ENCODE measurements around the gene ABTB2. TPM values are rescaled to one million over a fixed set of nuclear protein-coding genes. Genes with fewer than 3 reads are reported as not detected.

Gene ABTB2
- total and polyA plus RNA-seq, 2 experiments from 2014 or later: 2.6 to 12.1 TPM

DNA sequence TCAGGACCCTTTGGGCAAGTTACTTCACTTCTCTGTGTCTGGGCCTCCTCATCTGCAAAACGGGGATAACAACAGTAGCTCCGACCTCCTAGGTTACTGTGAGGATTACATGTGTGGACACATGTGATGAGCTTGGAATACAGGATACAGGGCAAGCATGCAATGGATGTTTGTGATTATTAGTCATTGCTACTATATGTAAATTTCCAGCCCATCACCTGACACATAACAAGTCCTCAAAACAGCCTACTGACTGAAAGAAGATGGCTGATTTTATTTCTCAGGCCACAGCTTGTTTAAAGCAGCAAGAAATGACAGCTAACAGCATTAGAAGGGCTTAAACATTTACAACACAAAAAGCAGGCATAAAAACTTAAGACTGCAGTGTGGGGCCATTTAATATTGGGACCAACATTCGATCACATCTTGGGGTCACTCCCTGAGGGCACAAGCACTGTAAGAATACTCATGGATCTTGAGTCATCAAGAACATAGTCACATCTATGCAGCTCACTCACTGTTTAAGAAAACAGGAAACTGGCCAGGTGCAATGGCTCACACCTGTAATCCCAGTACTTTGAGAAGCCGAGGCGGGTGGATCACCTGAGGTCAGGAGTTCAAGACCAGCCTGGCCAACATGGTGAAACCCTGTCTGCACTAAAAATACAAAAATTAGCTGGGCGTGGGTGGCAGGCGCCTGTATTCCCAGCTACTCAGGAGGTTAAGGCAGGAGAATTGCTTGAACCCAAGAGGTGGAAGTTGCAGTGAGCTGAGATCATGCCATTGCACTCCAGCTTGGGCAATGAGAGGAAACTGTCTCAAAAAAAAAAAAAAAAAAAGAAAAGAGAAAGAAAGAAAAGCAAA, 49.5 kb downstream of the ABTB2 start:
- H4K20me1 ChIP-seq (replicated peaks; ENCODE audit: insufficient read depth): no peaks in the 10 kb centered on the region
- H3K4me1 ChIP-seq (ENCODE audit: insufficient read depth): peaks cover 22% of the 10 kb centered on the region
- TF ChIP-seq NANOG (IDR thresholded peaks at IDR 0.05; ENCODE audit: borderline replicate concordance): no peak
- TF ChIP-seq, protein P1, sequence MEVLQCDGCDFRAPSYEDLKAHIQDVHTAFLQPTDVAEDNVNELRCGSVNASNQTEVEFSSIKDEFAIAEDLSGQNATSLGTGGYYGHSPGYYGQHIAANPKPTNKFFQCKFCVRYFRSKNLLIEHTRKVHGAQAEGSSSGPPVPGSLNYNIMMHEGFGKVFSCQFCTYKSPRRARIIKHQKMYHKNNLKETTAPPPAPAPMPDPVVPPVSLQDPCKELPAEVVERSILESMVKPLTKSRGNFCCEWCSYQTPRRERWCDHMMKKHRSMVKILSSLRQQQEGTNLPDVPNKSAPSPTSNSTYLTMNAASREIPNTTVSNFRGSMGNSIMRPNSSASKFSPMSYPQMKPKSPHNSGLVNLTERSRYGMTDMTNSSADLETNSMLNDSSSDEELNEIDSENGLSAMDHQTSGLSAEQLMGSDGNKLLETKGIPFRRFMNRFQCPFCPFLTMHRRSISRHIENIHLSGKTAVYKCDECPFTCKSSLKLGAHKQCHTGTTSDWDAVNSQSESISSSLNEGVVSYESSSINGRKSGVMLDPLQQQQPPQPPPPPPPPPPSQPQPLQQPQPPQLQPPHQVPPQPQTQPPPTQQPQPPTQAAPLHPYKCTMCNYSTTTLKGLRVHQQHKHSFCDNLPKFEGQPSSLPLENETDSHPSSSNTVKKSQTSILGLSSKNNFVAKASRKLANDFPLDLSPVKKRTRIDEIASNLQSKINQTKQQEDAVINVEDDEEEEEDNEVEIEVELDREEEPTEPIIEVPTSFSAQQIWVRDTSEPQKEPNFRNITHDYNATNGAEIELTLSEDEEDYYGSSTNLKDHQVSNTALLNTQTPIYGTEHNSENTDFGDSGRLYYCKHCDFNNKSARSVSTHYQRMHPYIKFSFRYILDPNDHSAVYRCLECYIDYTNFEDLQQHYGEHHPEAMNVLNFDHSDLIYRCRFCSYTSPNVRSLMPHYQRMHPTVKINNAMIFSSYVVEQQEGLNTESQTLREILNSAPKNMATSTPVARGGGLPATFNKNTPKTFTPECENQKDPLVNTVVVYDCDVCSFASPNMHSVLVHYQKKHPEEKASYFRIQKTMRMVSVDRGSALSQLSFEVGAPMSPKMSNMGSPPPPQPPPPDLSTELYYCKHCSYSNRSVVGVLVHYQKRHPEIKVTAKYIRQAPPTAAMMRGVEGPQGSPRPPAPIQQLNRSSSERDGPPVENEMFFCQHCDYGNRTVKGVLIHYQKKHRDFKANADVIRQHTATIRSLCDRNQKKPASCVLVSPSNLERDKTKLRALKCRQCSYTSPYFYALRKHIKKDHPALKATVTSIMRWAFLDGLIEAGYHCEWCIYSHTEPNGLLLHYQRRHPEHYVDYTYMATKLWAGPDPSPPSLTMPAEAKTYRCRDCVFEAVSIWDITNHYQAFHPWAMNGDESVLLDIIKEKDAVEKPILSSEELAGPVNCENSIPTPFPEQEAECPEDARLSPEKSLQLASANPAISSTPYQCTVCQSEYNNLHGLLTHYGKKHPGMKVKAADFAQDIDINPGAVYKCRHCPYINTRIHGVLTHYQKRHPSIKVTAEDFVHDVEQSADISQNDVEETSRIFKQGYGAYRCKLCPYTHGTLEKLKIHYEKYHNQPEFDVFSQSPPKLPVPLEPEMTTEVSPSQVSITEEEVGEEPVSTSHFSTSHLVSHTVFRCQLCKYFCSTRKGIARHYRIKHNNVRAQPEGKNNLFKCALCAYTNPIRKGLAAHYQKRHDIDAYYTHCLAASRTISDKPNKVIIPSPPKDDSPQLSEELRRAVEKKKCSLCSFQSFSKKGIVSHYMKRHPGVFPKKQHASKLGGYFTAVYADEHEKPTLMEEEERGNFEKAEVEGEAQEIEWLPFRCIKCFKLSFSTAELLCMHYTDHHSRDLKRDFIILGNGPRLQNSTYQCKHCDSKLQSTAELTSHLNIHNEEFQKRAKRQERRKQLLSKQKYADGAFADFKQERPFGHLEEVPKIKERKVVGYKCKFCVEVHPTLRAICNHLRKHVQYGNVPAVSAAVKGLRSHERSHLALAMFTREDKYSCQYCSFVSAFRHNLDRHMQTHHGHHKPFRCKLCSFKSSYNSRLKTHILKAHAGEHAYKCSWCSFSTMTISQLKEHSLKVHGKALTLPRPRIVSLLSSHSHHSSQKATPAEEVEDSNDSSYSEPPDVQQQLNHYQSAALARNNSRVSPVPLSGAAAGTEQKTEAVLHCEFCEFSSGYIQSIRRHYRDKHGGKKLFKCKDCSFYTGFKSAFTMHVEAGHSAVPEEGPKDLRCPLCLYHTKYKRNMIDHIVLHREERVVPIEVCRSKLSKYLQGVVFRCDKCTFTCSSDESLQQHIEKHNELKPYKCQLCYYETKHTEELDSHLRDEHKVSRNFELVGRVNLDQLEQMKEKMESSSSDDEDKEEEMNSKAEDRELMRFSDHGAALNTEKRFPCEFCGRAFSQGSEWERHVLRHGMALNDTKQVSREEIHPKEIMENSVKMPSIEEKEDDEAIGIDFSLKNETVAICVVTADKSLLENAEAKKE (CRISPR knock-in tag; IDR thresholded peaks at IDR 0.05): no peak
- TF ChIP-seq JUNB (IDR thresholded peaks at IDR 0.05; ENCODE audit: unreplicated experiment): no peak
- TF ChIP-seq, protein P2, sequence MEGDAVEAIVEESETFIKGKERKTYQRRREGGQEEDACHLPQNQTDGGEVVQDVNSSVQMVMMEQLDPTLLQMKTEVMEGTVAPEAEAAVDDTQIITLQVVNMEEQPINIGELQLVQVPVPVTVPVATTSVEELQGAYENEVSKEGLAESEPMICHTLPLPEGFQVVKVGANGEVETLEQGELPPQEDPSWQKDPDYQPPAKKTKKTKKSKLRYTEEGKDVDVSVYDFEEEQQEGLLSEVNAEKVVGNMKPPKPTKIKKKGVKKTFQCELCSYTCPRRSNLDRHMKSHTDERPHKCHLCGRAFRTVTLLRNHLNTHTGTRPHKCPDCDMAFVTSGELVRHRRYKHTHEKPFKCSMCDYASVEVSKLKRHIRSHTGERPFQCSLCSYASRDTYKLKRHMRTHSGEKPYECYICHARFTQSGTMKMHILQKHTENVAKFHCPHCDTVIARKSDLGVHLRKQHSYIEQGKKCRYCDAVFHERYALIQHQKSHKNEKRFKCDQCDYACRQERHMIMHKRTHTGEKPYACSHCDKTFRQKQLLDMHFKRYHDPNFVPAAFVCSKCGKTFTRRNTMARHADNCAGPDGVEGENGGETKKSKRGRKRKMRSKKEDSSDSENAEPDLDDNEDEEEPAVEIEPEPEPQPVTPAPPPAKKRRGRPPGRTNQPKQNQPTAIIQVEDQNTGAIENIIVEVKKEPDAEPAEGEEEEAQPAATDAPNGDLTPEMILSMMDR (conservative IDR thresholded peaks at IDR 0.05; ENCODE audit: low read depth in 2 of 2): no peak
- TF ChIP-seq, protein P3, sequence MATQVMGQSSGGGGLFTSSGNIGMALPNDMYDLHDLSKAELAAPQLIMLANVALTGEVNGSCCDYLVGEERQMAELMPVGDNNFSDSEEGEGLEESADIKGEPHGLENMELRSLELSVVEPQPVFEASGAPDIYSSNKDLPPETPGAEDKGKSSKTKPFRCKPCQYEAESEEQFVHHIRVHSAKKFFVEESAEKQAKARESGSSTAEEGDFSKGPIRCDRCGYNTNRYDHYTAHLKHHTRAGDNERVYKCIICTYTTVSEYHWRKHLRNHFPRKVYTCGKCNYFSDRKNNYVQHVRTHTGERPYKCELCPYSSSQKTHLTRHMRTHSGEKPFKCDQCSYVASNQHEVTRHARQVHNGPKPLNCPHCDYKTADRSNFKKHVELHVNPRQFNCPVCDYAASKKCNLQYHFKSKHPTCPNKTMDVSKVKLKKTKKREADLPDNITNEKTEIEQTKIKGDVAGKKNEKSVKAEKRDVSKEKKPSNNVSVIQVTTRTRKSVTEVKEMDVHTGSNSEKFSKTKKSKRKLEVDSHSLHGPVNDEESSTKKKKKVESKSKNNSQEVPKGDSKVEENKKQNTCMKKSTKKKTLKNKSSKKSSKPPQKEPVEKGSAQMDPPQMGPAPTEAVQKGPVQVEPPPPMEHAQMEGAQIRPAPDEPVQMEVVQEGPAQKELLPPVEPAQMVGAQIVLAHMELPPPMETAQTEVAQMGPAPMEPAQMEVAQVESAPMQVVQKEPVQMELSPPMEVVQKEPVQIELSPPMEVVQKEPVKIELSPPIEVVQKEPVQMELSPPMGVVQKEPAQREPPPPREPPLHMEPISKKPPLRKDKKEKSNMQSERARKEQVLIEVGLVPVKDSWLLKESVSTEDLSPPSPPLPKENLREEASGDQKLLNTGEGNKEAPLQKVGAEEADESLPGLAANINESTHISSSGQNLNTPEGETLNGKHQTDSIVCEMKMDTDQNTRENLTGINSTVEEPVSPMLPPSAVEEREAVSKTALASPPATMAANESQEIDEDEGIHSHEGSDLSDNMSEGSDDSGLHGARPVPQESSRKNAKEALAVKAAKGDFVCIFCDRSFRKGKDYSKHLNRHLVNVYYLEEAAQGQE (IDR thresholded peaks at IDR 0.05; ENCODE audit: unreplicated experiment): no peak
- TF ChIP-seq STAT1 (IDR thresholded peaks at IDR 0.05; ENCODE audit: unreplicated experiment): no peak
- TF ChIP-seq ZNF331 (CRISPR knock-in tag; IDR thresholded peaks at IDR 0.05; ENCODE audit: low read depth): no peak
- no peak for TF ChIP-seq EZH2 (IDR thresholded peaks at IDR 0.05; ENCODE audit: low read depth, unreplicated experiment)
- TF ChIP-seq ZNF114 (CRISPR knock-in tag; IDR thresholded peaks at IDR 0.05): no peak
- no peak for TF ChIP-seq EZH2phosphoT487 (IDR thresholded peaks at IDR 0.05; ENCODE audit: unreplicated experiment)
- TF ChIP-seq POLR2AphosphoS5 (IDR thresholded peaks at IDR 0.05; ENCODE audit: low read depth): no peak
- TF ChIP-seq, protein P4, sequence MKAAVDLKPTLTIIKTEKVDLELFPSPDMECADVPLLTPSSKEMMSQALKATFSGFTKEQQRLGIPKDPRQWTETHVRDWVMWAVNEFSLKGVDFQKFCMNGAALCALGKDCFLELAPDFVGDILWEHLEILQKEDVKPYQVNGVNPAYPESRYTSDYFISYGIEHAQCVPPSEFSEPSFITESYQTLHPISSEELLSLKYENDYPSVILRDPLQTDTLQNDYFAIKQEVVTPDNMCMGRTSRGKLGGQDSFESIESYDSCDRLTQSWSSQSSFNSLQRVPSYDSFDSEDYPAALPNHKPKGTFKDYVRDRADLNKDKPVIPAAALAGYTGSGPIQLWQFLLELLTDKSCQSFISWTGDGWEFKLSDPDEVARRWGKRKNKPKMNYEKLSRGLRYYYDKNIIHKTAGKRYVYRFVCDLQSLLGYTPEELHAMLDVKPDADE (IDR thresholded peaks at IDR 0.05): no peak
- TF ChIP-seq CREB1 (CRISPR knock-in tag; IDR thresholded peaks at IDR 0.05; ENCODE audit: low read depth): no peak
- H3F3A ChIP-seq (replicated peaks; ENCODE audit: low read depth): no peaks in the 10 kb centered on the region
- H3K9me3 Mint-ChIP-seq: no peaks in the 10 kb centered on the region; the same call in 2 of the 3 replicates
- no peak overlapping the region for H3K4me3 Mint-ChIP-seq
- no peaks in the 10 kb centered on the region for H3K9me2 ChIP-seq (ENCODE audit: insufficient read depth)
- no peak overlapping the region for H3K27ac ChIP-seq (ENCODE audit: low read depth)
- H3K27me3 ChIP-seq (ENCODE audit: insufficient read depth): no peaks in the 10 kb centered on the region
- H3K27ac Mint-ChIP-seq: no peak overlapping the region
- no peaks in the 10 kb centered on the region for H3K36me3 Mint-ChIP-seq (ENCODE audit: low read depth)
- H2AFZ ChIP-seq: no peak overlapping the region
- no peak overlapping the region for H3K4me3 ChIP-seq
- DNase-seq (ENCODE audit: low spot score) (no peak), ATAC-seq (no peak)
- peaks cover 4% of the 10 kb centered on the region; the same call in 1 of the 2 replicates for H3K79me2 ChIP-seq (replicated peaks; ENCODE audit: insufficient read depth)
- H3K27me3 Mint-ChIP-seq (ENCODE audit: insufficient read depth, low read depth, poor library complexity): peaks cover 5% of the 10 kb centered on the region
- H3K4me2 ChIP-seq: peak overlapping the region; percentile 57; the same call in 1 of the 2 replicates
- no peaks in the 10 kb centered on the region for H3K36me3 ChIP-seq (ENCODE audit: insufficient read depth)
- peaks cover 44% of the 10 kb centered on the region for H3K4me1 Mint-ChIP-seq

All from GM23338 (cell line).